Neural crest cell (in vitro differentiated cells): ENCODE measurements around the gene MYO5B. TPM values are rescaled to one million over a fixed set of nuclear protein-coding genes. Genes with fewer than 3 reads are reported as not detected.

Experiments
- DNase-seq: peaks from one replicate; pipeline ENCODE4 v3.0.0; 2021; ENCODE audit warnings: low read depth, mixed read lengths, low spot score
- H3K27ac Mint-ChIP-seq: one replicate; pipeline ENCODE4 v1.8.0; 2021; ENCODE audit warnings: mild to moderate bottlenecking, mixed read lengths; ENCODE audit not compliant: unreplicated experiment
- H3K27me3 Mint-ChIP-seq: 2 replicates; pipeline ENCODE4 v1.8.0; 2021; ENCODE audit warnings: low read depth, mild to moderate bottlenecking, mixed read lengths
- H3K36me3 Mint-ChIP-seq: 2 replicates; pipeline ENCODE4 v1.8.0; 2021; ENCODE audit warnings: low read depth, mild to moderate bottlenecking, mixed read lengths
- H3K4me1 Mint-ChIP-seq: 2 replicates; pipeline ENCODE4 v1.8.0; 2021; ENCODE audit warnings: mixed read lengths
- H3K4me3 Mint-ChIP-seq: one replicate; pipeline ENCODE4 v1.8.0; 2021; ENCODE audit warnings: mild to moderate bottlenecking, mixed read lengths
- H3K9me3 Mint-ChIP-seq: 2 replicates; pipeline ENCODE4 v1.8.0; 2021; ENCODE audit warnings: mixed read lengths
- total RNA-seq: library from RNA; stranded (reverse); gene quantifications from 2 replicates; pipeline ENCODE4 v1.2.1, GENCODE V29; 2021
- TF ChIP-seq, protein P1 (sequence below): fragments of 200-600 bp; sonication (generic); conservative IDR thresholded peaks from 2 replicates; pipeline ENCODE4 v1.5.0; 2021; ENCODE audit warnings: antibody characterized with exemption, mild to moderate bottlenecking

MYO5B gene
- total RNA-seq, 1 donor from 2014 or later = 0.40 TPM

DNA sequence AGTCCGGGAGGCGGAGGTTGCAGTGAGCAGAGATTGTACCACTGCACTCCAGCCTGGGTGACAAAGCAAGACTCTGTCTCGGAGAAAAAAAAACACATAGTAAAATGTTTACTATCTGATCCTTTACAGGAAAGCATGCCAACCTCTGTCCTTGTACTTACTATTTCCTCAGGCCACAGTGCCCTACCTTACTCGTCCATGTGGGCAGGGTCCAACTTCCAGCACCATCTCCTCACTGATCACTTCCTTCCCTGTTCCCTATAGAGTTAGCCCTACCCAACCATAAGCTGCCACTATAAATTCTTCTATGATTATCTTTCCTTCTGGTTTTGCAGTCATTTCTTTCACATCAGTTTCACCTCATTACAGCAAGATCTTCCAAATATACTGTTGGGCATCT lies 136.2 kb downstream of the MYO5B start:
- H3K36me3 Mint-ChIP-seq = no peaks in the 10 kb centered on the region
- H3K27ac Mint-ChIP-seq = no peak overlapping the region
- H3K4me3 Mint-ChIP-seq = no peak overlapping the region
- peaks cover 25% of the 10 kb centered on the region for H3K27me3 Mint-ChIP-seq
- DNase-seq = no peak
- TF ChIP-seq, protein P1, sequence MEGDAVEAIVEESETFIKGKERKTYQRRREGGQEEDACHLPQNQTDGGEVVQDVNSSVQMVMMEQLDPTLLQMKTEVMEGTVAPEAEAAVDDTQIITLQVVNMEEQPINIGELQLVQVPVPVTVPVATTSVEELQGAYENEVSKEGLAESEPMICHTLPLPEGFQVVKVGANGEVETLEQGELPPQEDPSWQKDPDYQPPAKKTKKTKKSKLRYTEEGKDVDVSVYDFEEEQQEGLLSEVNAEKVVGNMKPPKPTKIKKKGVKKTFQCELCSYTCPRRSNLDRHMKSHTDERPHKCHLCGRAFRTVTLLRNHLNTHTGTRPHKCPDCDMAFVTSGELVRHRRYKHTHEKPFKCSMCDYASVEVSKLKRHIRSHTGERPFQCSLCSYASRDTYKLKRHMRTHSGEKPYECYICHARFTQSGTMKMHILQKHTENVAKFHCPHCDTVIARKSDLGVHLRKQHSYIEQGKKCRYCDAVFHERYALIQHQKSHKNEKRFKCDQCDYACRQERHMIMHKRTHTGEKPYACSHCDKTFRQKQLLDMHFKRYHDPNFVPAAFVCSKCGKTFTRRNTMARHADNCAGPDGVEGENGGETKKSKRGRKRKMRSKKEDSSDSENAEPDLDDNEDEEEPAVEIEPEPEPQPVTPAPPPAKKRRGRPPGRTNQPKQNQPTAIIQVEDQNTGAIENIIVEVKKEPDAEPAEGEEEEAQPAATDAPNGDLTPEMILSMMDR = no peak
- H3K4me1 Mint-ChIP-seq = no peaks in the 10 kb centered on the region
- no peaks in the 10 kb centered on the region for H3K9me3 Mint-ChIP-seq

- Mint-ChIP-seq H3K4me1 (no peaks in the 10 kb centered on the region), H3K4me3 (no peak overlapping the region), H3K27ac (no peak overlapping the region), H3K27me3 (peaks cover 33% of the 10 kb centered on the region), H3K9me3 (no peaks in the 10 kb centered on the region), H3K36me3 (no peaks in the 10 kb centered on the region)
- TF ChIP-seq, protein P1 = no peak
- no peak for DNase-seq
These were observed 137.9 kb downstream of the MYO5B start for GRCh38 chr18:50057009-50057408.

- no peak overlapping the region for H3K4me3 Mint-ChIP-seq
- H3K9me3 Mint-ChIP-seq = peaks cover 2% of the 10 kb centered on the region
- H3K27ac Mint-ChIP-seq = no peak overlapping the region
- TF ChIP-seq, protein P1 = no peak
- no peaks in the 10 kb centered on the region for H3K36me3 Mint-ChIP-seq
- no peak for DNase-seq
- no peaks in the 10 kb centered on the region for H3K4me1 Mint-ChIP-seq
- peaks cover 35% of the 10 kb centered on the region for H3K27me3 Mint-ChIP-seq
These were observed 138.8 kb downstream of the MYO5B start for GRCh38 chr18:50056185-50056584.

- H3K27me3 Mint-ChIP-seq = peaks cover 35% of the 10 kb centered on the region
- TF ChIP-seq, protein P1 = no peak
- no peak overlapping the region for H3K27ac Mint-ChIP-seq
- H3K9me3 Mint-ChIP-seq = peaks cover 2% of the 10 kb centered on the region
- H3K4me3 Mint-ChIP-seq = no peak overlapping the region
- no peak for DNase-seq
- no peaks in the 10 kb centered on the region for H3K36me3 Mint-ChIP-seq
- H3K4me1 Mint-ChIP-seq = no peaks in the 10 kb centered on the region
These were observed 139.5 kb downstream of the MYO5B start for GRCh38 chr18:50055488-50055887.

DNA sequence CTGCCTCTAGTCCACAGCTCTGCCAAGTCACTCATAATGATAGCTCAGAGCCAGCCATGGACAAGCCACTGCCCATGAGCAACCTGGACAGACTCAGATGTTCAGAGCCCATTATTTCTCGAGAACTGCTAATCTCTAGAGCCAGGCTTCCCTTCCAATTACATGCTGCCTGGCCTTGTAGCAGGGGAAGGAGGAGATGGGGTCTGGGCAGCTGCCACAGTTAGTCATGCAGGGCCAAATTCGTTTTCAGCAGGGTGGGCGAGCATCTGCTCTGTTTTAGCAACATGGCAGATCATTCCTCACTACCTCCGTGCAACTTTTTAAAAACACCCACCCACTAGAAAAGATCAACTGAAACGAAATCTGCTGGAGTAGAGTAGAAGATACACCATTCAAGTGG lies 141.8 kb downstream of the MYO5B start:
- Mint-ChIP-seq H3K4me1 (no peaks in the 10 kb centered on the region), H3K36me3 (no peaks in the 10 kb centered on the region), H3K9me3 (peaks cover 2% of the 10 kb centered on the region), H3K4me3 (no peak overlapping the region), H3K27me3 (peaks cover 29% of the 10 kb centered on the region), H3K27ac (no peak overlapping the region)
- TF ChIP-seq, protein P1 = no peak
- no peak for DNase-seq

DNA sequence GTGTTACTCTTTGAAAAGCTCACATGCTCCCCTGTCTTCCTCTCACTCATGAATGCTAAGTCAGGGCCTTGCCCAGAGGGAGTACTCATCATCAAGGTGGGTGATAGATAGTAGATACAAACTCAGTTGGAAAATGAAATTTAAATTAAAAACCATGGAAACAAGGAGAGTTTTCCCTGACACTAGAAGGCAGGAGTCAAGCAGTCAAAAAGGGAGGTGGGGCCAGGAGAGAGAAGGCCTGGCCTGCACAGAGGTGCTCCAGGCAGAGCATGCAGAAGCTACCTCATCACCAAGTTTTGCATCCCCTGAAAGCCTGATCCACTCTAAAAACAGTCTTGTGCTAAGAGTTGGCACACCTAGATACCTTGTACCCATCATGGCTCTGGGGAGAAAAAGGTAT lies 143.7 kb downstream of the MYO5B start:
- Mint-ChIP-seq H3K36me3 (no peaks in the 10 kb centered on the region), H3K4me3 (no peak overlapping the region), H3K4me1 (no peaks in the 10 kb centered on the region), H3K27me3 (peaks cover 26% of the 10 kb centered on the region), H3K9me3 (peaks cover 2% of the 10 kb centered on the region), H3K27ac (no peak overlapping the region)
- TF ChIP-seq, protein P1 = no peak
- DNase-seq = no peak
